ENCODE data around the gene LBX2.

DNA sequence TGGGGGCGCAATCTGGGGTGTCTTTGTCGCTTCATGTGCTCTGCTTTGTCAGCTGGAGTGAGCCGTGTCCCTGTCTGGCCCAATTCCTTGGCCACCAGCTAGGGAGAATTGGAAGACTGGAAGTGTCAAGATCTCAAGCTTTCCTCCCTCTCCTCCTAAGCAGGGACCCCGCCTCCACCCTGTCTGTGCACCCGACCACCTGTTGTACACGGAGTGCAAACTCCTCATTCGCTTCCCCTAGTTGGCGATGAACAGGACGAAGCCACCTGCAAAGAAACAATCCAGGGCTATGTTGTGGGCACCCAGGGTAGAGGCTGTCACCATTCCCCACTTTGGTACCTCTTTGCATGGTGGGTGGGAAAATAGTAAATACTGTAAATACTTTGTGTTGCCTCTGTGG lies 28.3 kb upstream of the LBX2 start:
- TF ChIP-seq EZH2 (IDR thresholded peaks at IDR 0.05; ENCODE audit: low read depth, unreplicated experiment) (no peak), ZNF331 (CRISPR knock-in tag; IDR thresholded peaks at IDR 0.05; ENCODE audit: low read depth) (no peak), ZNF114 (CRISPR knock-in tag; IDR thresholded peaks at IDR 0.05) (no peak), POLR2AphosphoS5 (IDR thresholded peaks at IDR 0.05; ENCODE audit: low read depth) (no peak), JUNB (IDR thresholded peaks at IDR 0.05; ENCODE audit: unreplicated experiment) (no peak), EZH2phosphoT487 (IDR thresholded peaks at IDR 0.05; ENCODE audit: unreplicated experiment) (no peak), CREB1 (CRISPR knock-in tag; IDR thresholded peaks at IDR 0.05; ENCODE audit: low read depth) (no peak), NANOG (IDR thresholded peaks at IDR 0.05; ENCODE audit: borderline replicate concordance) (no peak), STAT1 (IDR thresholded peaks at IDR 0.05; ENCODE audit: unreplicated experiment) (no peak)
- TF ChIP-seq, protein P1, sequence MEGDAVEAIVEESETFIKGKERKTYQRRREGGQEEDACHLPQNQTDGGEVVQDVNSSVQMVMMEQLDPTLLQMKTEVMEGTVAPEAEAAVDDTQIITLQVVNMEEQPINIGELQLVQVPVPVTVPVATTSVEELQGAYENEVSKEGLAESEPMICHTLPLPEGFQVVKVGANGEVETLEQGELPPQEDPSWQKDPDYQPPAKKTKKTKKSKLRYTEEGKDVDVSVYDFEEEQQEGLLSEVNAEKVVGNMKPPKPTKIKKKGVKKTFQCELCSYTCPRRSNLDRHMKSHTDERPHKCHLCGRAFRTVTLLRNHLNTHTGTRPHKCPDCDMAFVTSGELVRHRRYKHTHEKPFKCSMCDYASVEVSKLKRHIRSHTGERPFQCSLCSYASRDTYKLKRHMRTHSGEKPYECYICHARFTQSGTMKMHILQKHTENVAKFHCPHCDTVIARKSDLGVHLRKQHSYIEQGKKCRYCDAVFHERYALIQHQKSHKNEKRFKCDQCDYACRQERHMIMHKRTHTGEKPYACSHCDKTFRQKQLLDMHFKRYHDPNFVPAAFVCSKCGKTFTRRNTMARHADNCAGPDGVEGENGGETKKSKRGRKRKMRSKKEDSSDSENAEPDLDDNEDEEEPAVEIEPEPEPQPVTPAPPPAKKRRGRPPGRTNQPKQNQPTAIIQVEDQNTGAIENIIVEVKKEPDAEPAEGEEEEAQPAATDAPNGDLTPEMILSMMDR (conservative IDR thresholded peaks at IDR 0.05; ENCODE audit: low read depth in 2 of 2), result no peak
- TF ChIP-seq, protein P2, sequence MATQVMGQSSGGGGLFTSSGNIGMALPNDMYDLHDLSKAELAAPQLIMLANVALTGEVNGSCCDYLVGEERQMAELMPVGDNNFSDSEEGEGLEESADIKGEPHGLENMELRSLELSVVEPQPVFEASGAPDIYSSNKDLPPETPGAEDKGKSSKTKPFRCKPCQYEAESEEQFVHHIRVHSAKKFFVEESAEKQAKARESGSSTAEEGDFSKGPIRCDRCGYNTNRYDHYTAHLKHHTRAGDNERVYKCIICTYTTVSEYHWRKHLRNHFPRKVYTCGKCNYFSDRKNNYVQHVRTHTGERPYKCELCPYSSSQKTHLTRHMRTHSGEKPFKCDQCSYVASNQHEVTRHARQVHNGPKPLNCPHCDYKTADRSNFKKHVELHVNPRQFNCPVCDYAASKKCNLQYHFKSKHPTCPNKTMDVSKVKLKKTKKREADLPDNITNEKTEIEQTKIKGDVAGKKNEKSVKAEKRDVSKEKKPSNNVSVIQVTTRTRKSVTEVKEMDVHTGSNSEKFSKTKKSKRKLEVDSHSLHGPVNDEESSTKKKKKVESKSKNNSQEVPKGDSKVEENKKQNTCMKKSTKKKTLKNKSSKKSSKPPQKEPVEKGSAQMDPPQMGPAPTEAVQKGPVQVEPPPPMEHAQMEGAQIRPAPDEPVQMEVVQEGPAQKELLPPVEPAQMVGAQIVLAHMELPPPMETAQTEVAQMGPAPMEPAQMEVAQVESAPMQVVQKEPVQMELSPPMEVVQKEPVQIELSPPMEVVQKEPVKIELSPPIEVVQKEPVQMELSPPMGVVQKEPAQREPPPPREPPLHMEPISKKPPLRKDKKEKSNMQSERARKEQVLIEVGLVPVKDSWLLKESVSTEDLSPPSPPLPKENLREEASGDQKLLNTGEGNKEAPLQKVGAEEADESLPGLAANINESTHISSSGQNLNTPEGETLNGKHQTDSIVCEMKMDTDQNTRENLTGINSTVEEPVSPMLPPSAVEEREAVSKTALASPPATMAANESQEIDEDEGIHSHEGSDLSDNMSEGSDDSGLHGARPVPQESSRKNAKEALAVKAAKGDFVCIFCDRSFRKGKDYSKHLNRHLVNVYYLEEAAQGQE (IDR thresholded peaks at IDR 0.05; ENCODE audit: unreplicated experiment), result no peak
- TF ChIP-seq, protein P3, sequence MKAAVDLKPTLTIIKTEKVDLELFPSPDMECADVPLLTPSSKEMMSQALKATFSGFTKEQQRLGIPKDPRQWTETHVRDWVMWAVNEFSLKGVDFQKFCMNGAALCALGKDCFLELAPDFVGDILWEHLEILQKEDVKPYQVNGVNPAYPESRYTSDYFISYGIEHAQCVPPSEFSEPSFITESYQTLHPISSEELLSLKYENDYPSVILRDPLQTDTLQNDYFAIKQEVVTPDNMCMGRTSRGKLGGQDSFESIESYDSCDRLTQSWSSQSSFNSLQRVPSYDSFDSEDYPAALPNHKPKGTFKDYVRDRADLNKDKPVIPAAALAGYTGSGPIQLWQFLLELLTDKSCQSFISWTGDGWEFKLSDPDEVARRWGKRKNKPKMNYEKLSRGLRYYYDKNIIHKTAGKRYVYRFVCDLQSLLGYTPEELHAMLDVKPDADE (IDR thresholded peaks at IDR 0.05), result no peak
- TF ChIP-seq, protein P4, sequence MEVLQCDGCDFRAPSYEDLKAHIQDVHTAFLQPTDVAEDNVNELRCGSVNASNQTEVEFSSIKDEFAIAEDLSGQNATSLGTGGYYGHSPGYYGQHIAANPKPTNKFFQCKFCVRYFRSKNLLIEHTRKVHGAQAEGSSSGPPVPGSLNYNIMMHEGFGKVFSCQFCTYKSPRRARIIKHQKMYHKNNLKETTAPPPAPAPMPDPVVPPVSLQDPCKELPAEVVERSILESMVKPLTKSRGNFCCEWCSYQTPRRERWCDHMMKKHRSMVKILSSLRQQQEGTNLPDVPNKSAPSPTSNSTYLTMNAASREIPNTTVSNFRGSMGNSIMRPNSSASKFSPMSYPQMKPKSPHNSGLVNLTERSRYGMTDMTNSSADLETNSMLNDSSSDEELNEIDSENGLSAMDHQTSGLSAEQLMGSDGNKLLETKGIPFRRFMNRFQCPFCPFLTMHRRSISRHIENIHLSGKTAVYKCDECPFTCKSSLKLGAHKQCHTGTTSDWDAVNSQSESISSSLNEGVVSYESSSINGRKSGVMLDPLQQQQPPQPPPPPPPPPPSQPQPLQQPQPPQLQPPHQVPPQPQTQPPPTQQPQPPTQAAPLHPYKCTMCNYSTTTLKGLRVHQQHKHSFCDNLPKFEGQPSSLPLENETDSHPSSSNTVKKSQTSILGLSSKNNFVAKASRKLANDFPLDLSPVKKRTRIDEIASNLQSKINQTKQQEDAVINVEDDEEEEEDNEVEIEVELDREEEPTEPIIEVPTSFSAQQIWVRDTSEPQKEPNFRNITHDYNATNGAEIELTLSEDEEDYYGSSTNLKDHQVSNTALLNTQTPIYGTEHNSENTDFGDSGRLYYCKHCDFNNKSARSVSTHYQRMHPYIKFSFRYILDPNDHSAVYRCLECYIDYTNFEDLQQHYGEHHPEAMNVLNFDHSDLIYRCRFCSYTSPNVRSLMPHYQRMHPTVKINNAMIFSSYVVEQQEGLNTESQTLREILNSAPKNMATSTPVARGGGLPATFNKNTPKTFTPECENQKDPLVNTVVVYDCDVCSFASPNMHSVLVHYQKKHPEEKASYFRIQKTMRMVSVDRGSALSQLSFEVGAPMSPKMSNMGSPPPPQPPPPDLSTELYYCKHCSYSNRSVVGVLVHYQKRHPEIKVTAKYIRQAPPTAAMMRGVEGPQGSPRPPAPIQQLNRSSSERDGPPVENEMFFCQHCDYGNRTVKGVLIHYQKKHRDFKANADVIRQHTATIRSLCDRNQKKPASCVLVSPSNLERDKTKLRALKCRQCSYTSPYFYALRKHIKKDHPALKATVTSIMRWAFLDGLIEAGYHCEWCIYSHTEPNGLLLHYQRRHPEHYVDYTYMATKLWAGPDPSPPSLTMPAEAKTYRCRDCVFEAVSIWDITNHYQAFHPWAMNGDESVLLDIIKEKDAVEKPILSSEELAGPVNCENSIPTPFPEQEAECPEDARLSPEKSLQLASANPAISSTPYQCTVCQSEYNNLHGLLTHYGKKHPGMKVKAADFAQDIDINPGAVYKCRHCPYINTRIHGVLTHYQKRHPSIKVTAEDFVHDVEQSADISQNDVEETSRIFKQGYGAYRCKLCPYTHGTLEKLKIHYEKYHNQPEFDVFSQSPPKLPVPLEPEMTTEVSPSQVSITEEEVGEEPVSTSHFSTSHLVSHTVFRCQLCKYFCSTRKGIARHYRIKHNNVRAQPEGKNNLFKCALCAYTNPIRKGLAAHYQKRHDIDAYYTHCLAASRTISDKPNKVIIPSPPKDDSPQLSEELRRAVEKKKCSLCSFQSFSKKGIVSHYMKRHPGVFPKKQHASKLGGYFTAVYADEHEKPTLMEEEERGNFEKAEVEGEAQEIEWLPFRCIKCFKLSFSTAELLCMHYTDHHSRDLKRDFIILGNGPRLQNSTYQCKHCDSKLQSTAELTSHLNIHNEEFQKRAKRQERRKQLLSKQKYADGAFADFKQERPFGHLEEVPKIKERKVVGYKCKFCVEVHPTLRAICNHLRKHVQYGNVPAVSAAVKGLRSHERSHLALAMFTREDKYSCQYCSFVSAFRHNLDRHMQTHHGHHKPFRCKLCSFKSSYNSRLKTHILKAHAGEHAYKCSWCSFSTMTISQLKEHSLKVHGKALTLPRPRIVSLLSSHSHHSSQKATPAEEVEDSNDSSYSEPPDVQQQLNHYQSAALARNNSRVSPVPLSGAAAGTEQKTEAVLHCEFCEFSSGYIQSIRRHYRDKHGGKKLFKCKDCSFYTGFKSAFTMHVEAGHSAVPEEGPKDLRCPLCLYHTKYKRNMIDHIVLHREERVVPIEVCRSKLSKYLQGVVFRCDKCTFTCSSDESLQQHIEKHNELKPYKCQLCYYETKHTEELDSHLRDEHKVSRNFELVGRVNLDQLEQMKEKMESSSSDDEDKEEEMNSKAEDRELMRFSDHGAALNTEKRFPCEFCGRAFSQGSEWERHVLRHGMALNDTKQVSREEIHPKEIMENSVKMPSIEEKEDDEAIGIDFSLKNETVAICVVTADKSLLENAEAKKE (CRISPR knock-in tag; IDR thresholded peaks at IDR 0.05), result no peak
